ENCODE measurements around the gene CORO6.

Gene CORO6

GRCh38 chr17:29576214-29577000 is 46.3 kb downstream of the CORO6 start:
- no peak for DNase-seq

GRCh38 chr17:29575511-29576213 is 47.0 kb downstream of the CORO6 start:
- peak; percentile 1 for DNase-seq

- DNase-seq = no peak
Observed at GRCh38 chr17:29574732-29575510, 47.8 kb downstream of the CORO6 start.

GRCh38 chr17:29573871-29574731 is 48.6 kb downstream of the CORO6 start:
- no peak for DNase-seq

GRCh38 chr17:29573558-29573869 is 49.2 kb downstream of the CORO6 start:
- DNase-seq = no peak

GRCh38 chr17:29572691-29573557 is 49.8 kb downstream of the CORO6 start:
- DNase-seq = peak; percentile 72

- no peak for DNase-seq
Observed at GRCh38 chr17:29571883-29572681, 50.6 kb downstream of the CORO6 start.

- no peak for DNase-seq
Observed at GRCh38 chr17:29571486-29571882, 51.2 kb downstream of the CORO6 start.

GRCh38 chr17:29570521-29570920 is 52.2 kb downstream of the CORO6 start:
- DNase-seq = no peak

- no peak for DNase-seq
Observed at GRCh38 chr17:29569245-29569950, 53.3 kb downstream of the CORO6 start.

GRCh38 chr17:29568331-29569244 is 54.1 kb downstream of the CORO6 start, which contains the start of gene TP53I13:
TSS of gene TP53I13 (plus strand) at chr17:29568701. CDS start at chr17:29568759, 58 bp downstream.
- peak; percentile 94 for DNase-seq

- DNase-seq = peak; percentile 77
Observed at GRCh38 chr17:29567554-29568330, 55.0 kb downstream of the CORO6 start.

- DNase-seq = no peak
Observed at GRCh38 chr17:29567304-29567553, 55.5 kb downstream of the CORO6 start.

GRCh38 chr17:29566473-29567303 is 56.0 kb downstream of the CORO6 start, which contains the start of gene ABHD15:
TSS of gene ABHD15 (minus strand) at chr17:29567037. CDS start at chr17:29566966, 71 bp downstream.
- DNase-seq = peak; percentile 60

- DNase-seq = peak; percentile 57
Observed at GRCh38 chr17:29565643-29566472, 56.9 kb downstream of the CORO6 start.

All from stimulated activated CD4-positive, alpha-beta T cell treated with anti-CD3 and anti-CD28 coated beads, Interleukin-4, amount 100 ng/mL, for 1 hour (primary cell).